ENCODE data around the gene FBXO33.

DNA sequence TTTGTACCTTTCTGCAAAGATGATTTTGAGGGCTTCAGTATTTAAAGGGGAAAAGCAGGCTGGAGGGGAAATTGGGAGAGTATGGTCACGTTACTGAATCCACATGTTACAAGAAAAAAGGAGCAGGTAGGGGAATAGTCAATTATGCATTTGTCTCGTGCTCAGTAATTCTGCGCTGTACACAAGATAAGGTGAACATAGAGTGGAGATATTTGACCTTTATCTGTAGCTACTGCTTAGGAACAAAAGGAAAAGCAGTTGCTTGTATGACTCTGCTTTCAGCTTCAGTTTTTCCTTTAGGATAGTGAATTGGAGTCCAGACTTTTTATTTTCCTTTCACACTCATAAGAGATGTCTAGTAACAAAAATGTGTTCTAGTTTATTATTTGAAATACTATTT, 49.8 kb downstream of the FBXO33 start:
- TF ChIP-seq POLR2A (IDR thresholded peaks at IDR 0.05) (no peak), EP300 (IDR thresholded peaks at IDR 0.05) (no peak), POLR2AphosphoS5 (IDR thresholded peaks at IDR 0.05) (no peak)
- TF ChIP-seq, protein P1, sequence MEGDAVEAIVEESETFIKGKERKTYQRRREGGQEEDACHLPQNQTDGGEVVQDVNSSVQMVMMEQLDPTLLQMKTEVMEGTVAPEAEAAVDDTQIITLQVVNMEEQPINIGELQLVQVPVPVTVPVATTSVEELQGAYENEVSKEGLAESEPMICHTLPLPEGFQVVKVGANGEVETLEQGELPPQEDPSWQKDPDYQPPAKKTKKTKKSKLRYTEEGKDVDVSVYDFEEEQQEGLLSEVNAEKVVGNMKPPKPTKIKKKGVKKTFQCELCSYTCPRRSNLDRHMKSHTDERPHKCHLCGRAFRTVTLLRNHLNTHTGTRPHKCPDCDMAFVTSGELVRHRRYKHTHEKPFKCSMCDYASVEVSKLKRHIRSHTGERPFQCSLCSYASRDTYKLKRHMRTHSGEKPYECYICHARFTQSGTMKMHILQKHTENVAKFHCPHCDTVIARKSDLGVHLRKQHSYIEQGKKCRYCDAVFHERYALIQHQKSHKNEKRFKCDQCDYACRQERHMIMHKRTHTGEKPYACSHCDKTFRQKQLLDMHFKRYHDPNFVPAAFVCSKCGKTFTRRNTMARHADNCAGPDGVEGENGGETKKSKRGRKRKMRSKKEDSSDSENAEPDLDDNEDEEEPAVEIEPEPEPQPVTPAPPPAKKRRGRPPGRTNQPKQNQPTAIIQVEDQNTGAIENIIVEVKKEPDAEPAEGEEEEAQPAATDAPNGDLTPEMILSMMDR (IDR thresholded peaks at IDR 0.05), result no peak
